NCI-H2029 treated with DMSO at 0.1 percent for 48 hours (cell line): ENCODE results near the gene FLAD1.

Experiments
- DNase-seq: peaks from one replicate; lab custom pipeline; 2025; lab: John Stamatoyannopoulos, UW

FLAD1 gene

GRCh38 chr1:155004352-155005075 is 21.4 kb downstream of the FLAD1 start:
- no peak for DNase-seq

- no peak for DNase-seq
Measured at GRCh38 chr1:155005076-155006011, 22.2 kb downstream of the FLAD1 start.

- DNase-seq, result no peak
Measured at GRCh38 chr1:155006601-155007101, 23.5 kb downstream of the FLAD1 start.

GRCh38 chr1:155007251-155007828 is 24.2 kb downstream of the FLAD1 start:
- DNase-seq, result no peak

GRCh38 chr1:155008015-155008941 is 25.1 kb downstream of the FLAD1 start:
- no peak for DNase-seq

GRCh38 chr1:155009221-155009711 is 26.1 kb downstream of the FLAD1 start:
- no peak for DNase-seq

GRCh38 chr1:155009742-155010141 is 26.6 kb downstream of the FLAD1 start:
- no peak for DNase-seq

- DNase-seq, result no peak
Measured at GRCh38 chr1:155010211-155010918, 27.2 kb downstream of the FLAD1 start.

GRCh38 chr1:155011004-155011416 is 27.9 kb downstream of the FLAD1 start:
- no peak for DNase-seq

GRCh38 chr1:155011437-155012025 is 28.4 kb downstream of the FLAD1 start:
- no peak for DNase-seq

GRCh38 chr1:155012026-155012546 is 28.9 kb downstream of the FLAD1 start:
- no peak for DNase-seq

- no peak for DNase-seq
Measured at GRCh38 chr1:155012776-155013602, 29.8 kb downstream of the FLAD1 start.

GRCh38 chr1:155013632-155014031 is 30.5 kb downstream of the FLAD1 start:
- no peak for DNase-seq

GRCh38 chr1:155014709-155015508 is 31.8 kb downstream of the FLAD1 start:
- no peak for DNase-seq

- no peak for DNase-seq
Measured at GRCh38 chr1:155015527-155016230, 32.5 kb downstream of the FLAD1 start.

- DNase-seq, result no peak
Measured at GRCh38 chr1:155016231-155016831, 33.2 kb downstream of the FLAD1 start.
